ENCODE results near the gene DALRD3.

The DALRD3 gene

GRCh38 chr3:48974076-48974864 lies 44.1 kb downstream of the DALRD3 start:
- DNase-seq = no peak

DNA sequence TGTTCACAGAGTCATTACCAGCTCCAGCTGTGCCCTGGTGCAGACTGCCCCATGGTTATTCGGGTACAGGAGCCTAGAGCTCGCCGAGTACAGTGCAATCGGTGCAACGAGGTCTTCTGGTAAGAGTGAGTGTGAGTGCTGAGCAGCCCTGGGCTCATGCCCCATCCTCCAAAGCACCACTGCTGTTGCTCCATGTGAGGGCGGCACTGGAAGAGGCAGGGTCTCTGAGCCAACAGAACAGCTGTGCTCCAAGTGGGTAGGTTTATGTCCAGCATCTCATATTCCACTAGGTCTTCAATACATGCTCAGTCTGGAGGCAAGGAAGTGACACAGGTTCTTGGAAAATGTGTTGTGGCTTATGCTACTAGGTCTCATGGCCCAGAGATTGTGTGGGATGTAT lies 47.8 kb downstream of the DALRD3 start:
- no peak for DNase-seq

GRCh38 chr3:48966876-48967361 lies 51.5 kb downstream of the DALRD3 start:
- DNase-seq = peak in 2 of 5 experiments; percentile 11 to 31

- peak in 1 of 5 experiments; percentile 59 for DNase-seq
Observed at GRCh38 chr3:48966367-48966766, 52.0 kb downstream of the DALRD3 start.

Data from T-helper 2 cell (primary cell).